Activated naive CD8-positive, alpha-beta T cell treated with anti-CD3 and anti-CD28 coated beads for 36 hours (primary cell): Measurements from ENCODE around the gene SEL1L. TPM values are rescaled to one million over a fixed set of nuclear protein-coding genes. Genes with fewer than 3 reads are reported as not detected.
"Not testable (repeated sequence)": the region's sequence is repeated elsewhere in the genome, so short reads cannot be mapped to it uniquely, and the experiment has no call there.

Experiments used
- DNase-seq: peaks from one replicate; pipeline ENCODE4 v3.0.0; 2021
- H3K27ac Mint-ChIP-seq: one replicate; pipeline ENCODE4 v1.8.0; 2022; ENCODE audit warnings: mild to moderate bottlenecking, moderate library complexity, mixed read lengths
- H3K27me3 Mint-ChIP-seq: one replicate; pipeline ENCODE4 v1.8.0; 2022; ENCODE audit warnings: mild to moderate bottlenecking, mixed read lengths
- H3K36me3 Mint-ChIP-seq: one replicate; pipeline ENCODE4 v1.8.0; 2021; ENCODE audit warnings: mild to moderate bottlenecking, mixed read lengths
- H3K4me1 Mint-ChIP-seq: one replicate; pipeline ENCODE4 v1.8.0; 2021; ENCODE audit warnings: mixed read lengths
- H3K4me3 Mint-ChIP-seq: one replicate; pipeline ENCODE4 v1.8.0; 2022; ENCODE audit warnings: mild to moderate bottlenecking, moderate library complexity, mixed read lengths
- H3K9me3 Mint-ChIP-seq: one replicate; pipeline ENCODE4 v1.8.0; 2022; ENCODE audit warnings: mixed read lengths
- total RNA-seq, 2 experiments: library from RNA; stranded (reverse); gene quantifications; one replicate each; pipeline ENCODE4 v1.2.3, GENCODE V29; 2021

Gene SEL1L
- total RNA-seq, 2 experiments from 2014 or later, result 56.0 to 58.7 TPM

- H3K9me3 Mint-ChIP-seq, H3K27ac Mint-ChIP-seq, H3K27me3 Mint-ChIP-seq, H3K4me3 Mint-ChIP-seq, DNase-seq: not testable (repeated sequence)
- H3K36me3 Mint-ChIP-seq, result peaks cover 43% of the 10 kb centered on the region
- peaks cover 29% of the 10 kb centered on the region for H3K4me1 Mint-ChIP-seq
Observed at GRCh38 chr14:81515927-81516326, 17.7 kb downstream of the SEL1L start.

- H3K36me3 Mint-ChIP-seq, result peaks cover 39% of the 10 kb centered on the region
- H3K27me3 Mint-ChIP-seq, DNase-seq, H3K4me3 Mint-ChIP-seq, H3K27ac Mint-ChIP-seq, H3K9me3 Mint-ChIP-seq: not testable (repeated sequence)
- peaks cover 30% of the 10 kb centered on the region for H3K4me1 Mint-ChIP-seq
Observed at GRCh38 chr14:81512826-81513225, 20.8 kb downstream of the SEL1L start.

- no peaks in the 10 kb centered on the region for H3K27me3 Mint-ChIP-seq
- no peak for DNase-seq
- no peak overlapping the region for H3K4me3 Mint-ChIP-seq
- H3K27ac Mint-ChIP-seq, result no peak overlapping the region
- H3K9me3 Mint-ChIP-seq, result no peaks in the 10 kb centered on the region
- H3K36me3 Mint-ChIP-seq, result peaks cover 39% of the 10 kb centered on the region
- H3K4me1 Mint-ChIP-seq, result peaks cover 33% of the 10 kb centered on the region
Observed at GRCh38 chr14:81511111-81511904, 22.3 kb downstream of the SEL1L start.

GRCh38 chr14:81509838-81510452 is 23.7 kb downstream of the SEL1L start:
- DNase-seq, result no peak
- Mint-ChIP-seq H3K27ac (no peak overlapping the region), H3K4me3 (no peak overlapping the region), H3K36me3 (peaks cover 34% of the 10 kb centered on the region), H3K4me1 (peaks cover 33% of the 10 kb centered on the region), H3K9me3 (no peaks in the 10 kb centered on the region), H3K27me3 (no peaks in the 10 kb centered on the region)

- H3K36me3 Mint-ChIP-seq, result peaks cover 33% of the 10 kb centered on the region
Observed at GRCh38 chr14:81509321-81509720, 24.3 kb downstream of the SEL1L start.

GRCh38 chr14:81506487-81506886 is 27.2 kb downstream of the SEL1L start:
- Mint-ChIP-seq H3K36me3 (peaks cover 24% of the 10 kb centered on the region), H3K27ac (no peak overlapping the region), H3K4me1 (peaks cover 26% of the 10 kb centered on the region), H3K27me3 (no peaks in the 10 kb centered on the region), H3K4me3 (no peak overlapping the region), H3K9me3 (no peaks in the 10 kb centered on the region)
- no peak for DNase-seq

More at GRCh38 chr14:81509321-81509720, 24.3 kb downstream of the SEL1L start:
- Mint-ChIP-seq H3K4me3 (no peak overlapping the region), H3K9me3 (no peaks in the 10 kb centered on the region), H3K4me1 (peaks cover 33% of the 10 kb centered on the region), H3K27me3 (no peaks in the 10 kb centered on the region), H3K27ac (no peak overlapping the region)
- no peak for DNase-seq

GRCh38 chr14:81504864-81505263 is 28.8 kb downstream of the SEL1L start:
- Mint-ChIP-seq H3K27ac (no peak overlapping the region), H3K9me3 (no peaks in the 10 kb centered on the region), H3K4me3 (no peak overlapping the region), H3K36me3 (peaks cover 21% of the 10 kb centered on the region), H3K27me3 (no peaks in the 10 kb centered on the region), H3K4me1 (peaks cover 13% of the 10 kb centered on the region)
- no peak for DNase-seq

GRCh38 chr14:81485781-81486180 is 47.9 kb downstream of the SEL1L start:
- H3K9me3 Mint-ChIP-seq, result no peaks in the 10 kb centered on the region
- H3K36me3 Mint-ChIP-seq, result peaks cover 27% of the 10 kb centered on the region
- H3K27me3 Mint-ChIP-seq, result no peaks in the 10 kb centered on the region
- H3K4me1 Mint-ChIP-seq, result peaks cover 3% of the 10 kb centered on the region
- no peak overlapping the region for H3K4me3 Mint-ChIP-seq
- DNase-seq, result no peak
- H3K27ac Mint-ChIP-seq, result no peak overlapping the region

GRCh38 chr14:81485372-81485771 is 48.3 kb downstream of the SEL1L start:
- peaks cover 3% of the 10 kb centered on the region for H3K4me1 Mint-ChIP-seq
- H3K9me3 Mint-ChIP-seq, result no peaks in the 10 kb centered on the region
- peaks cover 28% of the 10 kb centered on the region for H3K36me3 Mint-ChIP-seq
- DNase-seq, result no peak
- H3K27me3 Mint-ChIP-seq, result no peaks in the 10 kb centered on the region
- no peak overlapping the region for H3K4me3 Mint-ChIP-seq
- H3K27ac Mint-ChIP-seq, result peak overlapping the region; percentile 7

- H3K9me3 Mint-ChIP-seq, result no peaks in the 10 kb centered on the region
- H3K27me3 Mint-ChIP-seq, result no peaks in the 10 kb centered on the region
- peak overlapping the region; percentile 34 for H3K27ac Mint-ChIP-seq
- no peak for DNase-seq
- H3K4me1 Mint-ChIP-seq, result peaks cover 5% of the 10 kb centered on the region
- no peak overlapping the region for H3K4me3 Mint-ChIP-seq
- H3K36me3 Mint-ChIP-seq, result peaks cover 34% of the 10 kb centered on the region
Observed at GRCh38 chr14:81484120-81484519, 49.5 kb downstream of the SEL1L start.

- peaks cover 11% of the 10 kb centered on the region for H3K4me1 Mint-ChIP-seq
- no peak for DNase-seq
- H3K36me3 Mint-ChIP-seq, result peaks cover 49% of the 10 kb centered on the region
- no peaks in the 10 kb centered on the region for H3K9me3 Mint-ChIP-seq
- H3K4me3 Mint-ChIP-seq, result no peak overlapping the region
- H3K27me3 Mint-ChIP-seq, result no peaks in the 10 kb centered on the region
- H3K27ac Mint-ChIP-seq, result no peak overlapping the region
Observed at GRCh38 chr14:81480741-81481140, 52.9 kb downstream of the SEL1L start.

GRCh38 chr14:81478446-81478845 is 55.2 kb downstream of the SEL1L start:
- H3K36me3 Mint-ChIP-seq, result peaks cover 59% of the 10 kb centered on the region
- H3K4me3 Mint-ChIP-seq, result no peak overlapping the region
- peaks cover 27% of the 10 kb centered on the region for H3K4me1 Mint-ChIP-seq
- no peaks in the 10 kb centered on the region for H3K9me3 Mint-ChIP-seq
- H3K27me3 Mint-ChIP-seq, result no peaks in the 10 kb centered on the region
- no peak for DNase-seq
- peak overlapping the region; percentile 74 for H3K27ac Mint-ChIP-seq

- Mint-ChIP-seq H3K4me3 (no peak overlapping the region), H3K9me3 (no peaks in the 10 kb centered on the region), H3K27ac (no peak overlapping the region), H3K27me3 (no peaks in the 10 kb centered on the region), H3K36me3 (peaks cover 70% of the 10 kb centered on the region), H3K4me1 (peaks cover 41% of the 10 kb centered on the region)
- DNase-seq, result no peak
Observed at GRCh38 chr14:81476816-81477215, 56.8 kb downstream of the SEL1L start.

- H3K27ac Mint-ChIP-seq, result peak overlapping the region; percentile 90
- H3K9me3 Mint-ChIP-seq, result peaks cover 6% of the 10 kb centered on the region
- no peaks in the 10 kb centered on the region for H3K27me3 Mint-ChIP-seq
- no peak for DNase-seq
- H3K4me3 Mint-ChIP-seq, result peak overlapping the region; percentile 66
- peaks cover 79% of the 10 kb centered on the region for H3K36me3 Mint-ChIP-seq
- H3K4me1 Mint-ChIP-seq, result peaks cover 61% of the 10 kb centered on the region
Observed at GRCh38 chr14:81474685-81475324, 58.8 kb downstream of the SEL1L start.

- H3K4me1 Mint-ChIP-seq, result peaks cover 62% of the 10 kb centered on the region
- H3K27me3 Mint-ChIP-seq, result no peaks in the 10 kb centered on the region
- H3K36me3 Mint-ChIP-seq, result peaks cover 79% of the 10 kb centered on the region
Observed at GRCh38 chr14:81474148-81474492, 59.5 kb downstream of the SEL1L start.

More at GRCh38 chr14:81474148-81474492, 59.5 kb downstream of the SEL1L start:
- peak overlapping the region; percentile 90 for H3K27ac Mint-ChIP-seq
- peak overlapping the region; percentile 66 for H3K4me3 Mint-ChIP-seq
- H3K9me3 Mint-ChIP-seq, result peaks cover 8% of the 10 kb centered on the region
- no peak for DNase-seq
